HG03039 (cell line): ENCODE results near the gene NUB1.

ENCODE experiments used
- ATAC-seq: cut with Tn5 transposase; IDR thresholded peaks from one replicate; pipeline ENCODE4 v1.9.1; 2021; ENCODE audit warnings: mild to moderate bottlenecking, moderate library complexity; ENCODE audit not compliant: unreplicated experiment

Gene NUB1

DNA sequence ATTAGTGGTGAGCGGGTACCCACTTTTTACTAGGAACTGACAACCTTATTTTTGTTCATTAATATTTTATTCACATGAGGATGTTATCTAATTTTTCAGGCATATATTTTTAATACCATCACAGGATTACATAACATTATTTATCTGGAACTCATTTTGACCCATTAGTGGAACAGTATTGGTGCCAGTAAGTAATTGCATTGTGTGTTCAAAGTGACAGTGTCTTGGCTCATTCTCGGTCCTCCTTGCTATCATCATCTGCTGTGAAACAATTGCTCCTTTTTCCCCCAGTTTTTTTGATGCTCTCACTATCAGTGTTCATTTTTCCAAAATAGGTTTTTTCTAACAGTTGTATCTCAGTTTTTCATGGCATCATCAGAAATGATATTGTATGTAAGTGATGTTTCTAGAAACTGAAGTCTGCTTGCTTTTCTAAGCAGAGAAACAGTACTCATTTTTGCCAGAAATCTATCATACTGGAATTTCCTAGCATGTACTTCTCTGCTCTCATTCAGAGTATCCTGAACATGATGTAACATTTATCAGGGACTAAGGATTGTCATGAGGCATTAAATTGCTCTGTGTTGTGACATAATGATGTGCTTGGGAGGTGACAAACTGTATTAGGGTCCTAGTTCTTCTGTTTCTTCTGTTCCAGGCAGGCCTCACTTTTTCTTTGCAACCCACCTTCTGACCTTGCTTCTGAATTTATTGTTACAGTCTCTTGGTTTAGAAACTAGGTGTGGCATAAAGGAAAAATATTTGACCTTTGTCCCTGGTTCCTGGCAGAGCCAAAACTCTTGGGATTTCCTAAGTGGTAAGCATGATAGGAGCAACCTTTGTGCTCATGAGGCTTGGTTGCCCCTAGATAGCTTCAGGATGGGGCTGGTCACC, 4.2 kb downstream of the NUB1 start:
- ATAC-seq, result no peak

DNA sequence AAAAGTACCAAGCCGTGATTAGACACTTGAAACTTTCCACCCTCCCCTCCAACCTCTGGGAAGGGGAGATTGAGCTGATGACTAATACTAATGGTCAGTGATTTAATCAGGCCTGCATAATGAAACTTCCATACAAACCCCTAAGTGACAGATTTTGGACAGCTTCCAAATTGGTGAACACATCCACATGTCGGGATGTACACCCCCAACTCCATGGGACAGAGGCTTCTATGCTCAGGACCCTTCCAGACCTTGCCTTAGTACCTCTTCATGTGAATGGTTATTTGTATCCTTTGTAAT, 4.8 kb downstream of the NUB1 start:
- no peak for ATAC-seq

DNA sequence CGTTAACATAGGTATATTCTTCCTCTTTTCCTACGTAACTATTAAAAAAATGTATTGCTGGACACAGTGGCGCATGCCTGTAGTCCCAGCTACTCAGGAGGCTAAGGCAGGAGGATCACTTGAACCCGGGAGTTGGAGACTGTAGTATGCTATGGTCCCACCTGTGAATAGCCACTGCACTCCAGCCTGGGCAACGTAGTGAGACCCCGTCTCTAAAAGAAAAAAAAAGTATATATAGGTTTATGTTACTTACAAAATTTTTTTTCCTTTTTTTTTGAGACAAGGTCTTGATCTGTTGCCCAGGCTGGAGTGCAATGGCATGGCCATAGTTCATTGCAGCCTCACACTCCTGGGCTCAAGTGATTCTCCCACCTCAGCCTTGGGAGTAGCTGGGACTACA, 5.6 kb downstream of the NUB1 start:
- no peak for ATAC-seq

DNA sequence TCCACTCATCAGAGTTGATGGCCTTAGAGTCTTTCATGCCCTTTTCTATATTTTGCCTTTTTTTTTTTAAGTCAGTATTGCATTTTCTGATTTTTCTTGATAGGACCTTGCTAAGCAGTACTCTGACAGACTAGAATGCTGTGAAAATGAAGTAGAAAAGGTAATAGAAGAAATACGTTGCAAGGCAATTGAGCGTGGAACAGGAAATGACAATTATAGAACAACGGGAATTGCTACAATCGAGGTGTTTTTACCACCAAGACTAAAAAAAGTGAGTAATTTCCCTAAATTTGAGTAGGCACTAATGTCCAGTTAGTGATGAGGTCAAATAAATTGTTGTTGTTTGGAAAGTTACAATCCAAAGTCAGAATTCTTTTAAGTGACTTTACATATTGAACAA, 7.4 kb downstream of the NUB1 start:
- ATAC-seq, result no peak

DNA sequence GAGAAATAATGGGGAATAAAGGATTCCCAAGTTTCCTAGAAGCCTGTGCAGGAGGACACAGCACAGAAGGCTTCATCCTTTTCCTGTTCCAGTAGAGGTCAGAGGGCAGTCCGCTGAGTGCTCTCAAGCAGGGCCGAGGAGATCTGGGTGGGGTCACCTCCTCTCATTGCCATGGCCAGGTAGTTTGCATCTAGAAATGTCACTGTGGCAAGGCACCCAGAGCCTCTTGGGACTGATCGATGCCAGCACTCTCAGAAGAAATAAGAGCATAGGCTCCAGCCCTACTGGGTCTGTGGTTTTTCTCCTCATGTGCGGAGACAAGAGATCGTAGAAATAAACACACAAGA, 7.9 kb downstream of the NUB1 start:
- peak; percentile 34 for ATAC-seq

DNA sequence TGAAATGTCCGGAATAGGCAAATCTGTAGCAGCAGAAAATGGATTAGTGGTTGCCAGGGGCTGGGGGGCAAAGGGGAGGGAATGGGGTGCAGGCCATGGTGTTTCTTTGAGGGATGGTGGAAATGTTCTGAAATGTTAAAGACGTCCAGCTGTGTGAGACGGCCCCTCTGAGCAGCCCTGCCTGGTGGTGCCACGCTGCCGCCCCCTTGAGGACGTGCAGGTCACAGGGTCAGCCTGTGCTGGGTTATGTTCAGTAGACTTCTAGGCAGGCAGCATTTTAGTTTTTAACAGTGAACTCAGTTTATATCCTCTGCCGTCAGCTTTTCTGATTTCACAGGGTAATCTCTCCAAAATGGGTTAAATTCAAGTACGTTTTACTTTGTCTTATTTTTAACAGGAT, 9.4 kb downstream of the NUB1 start:
- ATAC-seq, result no peak

DNA sequence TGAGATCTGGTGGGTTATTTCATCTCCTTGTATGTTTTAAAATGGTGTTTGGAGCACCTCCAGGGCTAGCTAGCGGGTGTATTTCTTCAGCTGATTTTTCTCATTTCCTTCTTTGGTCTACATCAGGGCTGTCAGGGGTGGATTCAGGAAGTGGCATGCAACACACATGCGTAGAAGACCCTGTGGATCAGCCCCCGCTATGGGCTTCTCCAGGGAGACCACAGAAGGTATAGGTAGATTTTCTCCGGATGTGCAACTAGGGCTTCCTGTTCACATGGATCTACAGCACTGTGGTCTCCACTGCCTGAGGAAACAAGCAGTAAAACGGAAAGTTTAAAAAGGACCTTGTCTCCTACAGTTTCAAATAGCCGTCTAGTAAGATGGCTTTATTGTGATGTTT, 10.4 kb downstream of the NUB1 start:
- ATAC-seq, result no peak

DNA sequence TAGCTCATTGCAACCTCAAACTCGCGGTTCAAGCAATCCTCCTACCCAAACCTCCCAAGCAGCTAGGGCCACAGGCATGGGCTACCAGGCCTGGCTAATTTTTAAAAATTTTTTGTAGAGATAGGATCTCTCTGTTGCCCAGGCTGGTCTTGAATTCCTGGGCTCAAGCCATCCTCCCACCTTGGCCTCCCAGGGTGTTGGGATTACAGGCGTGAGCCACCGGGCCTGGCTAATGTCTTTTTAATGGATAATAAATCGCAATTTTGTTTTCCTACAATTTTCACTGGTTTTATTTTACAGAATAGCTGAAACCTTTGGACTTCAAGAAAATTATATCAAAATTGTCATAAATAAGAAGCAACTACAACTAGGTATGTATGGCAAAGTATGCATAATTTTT, 10.9 kb downstream of the NUB1 start:
- no peak for ATAC-seq

DNA sequence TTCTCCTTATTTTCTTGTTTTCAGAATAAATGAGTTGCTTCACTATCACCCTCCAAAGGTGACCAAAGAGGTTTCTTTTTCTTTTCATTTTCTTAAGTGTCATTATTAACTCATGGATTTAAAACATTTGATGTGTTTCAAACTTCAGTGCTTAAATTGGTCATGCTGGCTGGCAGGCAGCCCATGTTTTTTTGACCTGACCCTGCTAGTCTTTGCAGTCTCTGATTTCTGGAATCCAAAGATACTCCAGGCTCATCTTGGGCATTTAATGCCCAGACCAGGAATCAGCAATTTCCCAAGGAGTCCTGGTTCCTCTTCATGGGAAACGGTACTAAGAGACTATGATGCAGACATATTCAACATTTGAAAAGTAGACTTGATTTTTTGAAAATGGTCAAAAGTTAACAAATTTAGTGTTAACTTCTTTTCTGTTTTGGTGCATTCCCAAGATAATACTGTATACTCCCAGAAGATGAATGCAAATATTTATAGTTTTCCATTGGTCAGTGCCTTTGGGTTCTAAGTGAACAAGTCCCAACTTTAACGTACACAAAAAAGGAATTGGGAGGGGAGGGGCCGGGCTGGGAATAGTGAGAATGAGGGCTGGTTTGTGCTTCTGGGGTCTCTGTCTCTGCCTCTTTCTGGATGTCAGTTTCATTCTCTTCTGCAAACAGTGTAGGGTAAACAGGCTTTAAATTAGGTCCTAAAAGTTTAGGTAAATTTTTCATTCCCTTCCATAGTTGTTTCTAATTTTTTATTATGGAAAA, 19.8 kb downstream of the NUB1 start:
- no peak for ATAC-seq

DNA sequence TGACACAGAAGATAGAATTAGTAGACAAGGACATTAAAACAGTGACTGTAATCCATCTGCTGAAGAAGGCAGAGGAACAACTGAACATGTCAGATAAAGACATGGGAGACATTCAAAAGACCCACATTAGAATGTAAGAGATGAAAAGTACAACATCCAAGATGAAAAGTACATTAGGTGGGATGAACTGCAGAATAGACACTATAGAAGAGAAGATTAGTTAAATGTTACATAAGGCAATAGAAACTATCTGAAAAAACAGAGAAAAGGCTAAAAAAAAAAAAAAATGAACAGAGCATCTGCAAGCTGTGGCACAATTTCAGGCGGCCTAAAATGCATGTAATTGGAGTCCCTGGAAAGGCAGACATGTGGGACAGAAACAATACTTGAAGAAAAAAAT, 21.6 kb downstream of the NUB1 start:
- ATAC-seq, result no peak

DNA sequence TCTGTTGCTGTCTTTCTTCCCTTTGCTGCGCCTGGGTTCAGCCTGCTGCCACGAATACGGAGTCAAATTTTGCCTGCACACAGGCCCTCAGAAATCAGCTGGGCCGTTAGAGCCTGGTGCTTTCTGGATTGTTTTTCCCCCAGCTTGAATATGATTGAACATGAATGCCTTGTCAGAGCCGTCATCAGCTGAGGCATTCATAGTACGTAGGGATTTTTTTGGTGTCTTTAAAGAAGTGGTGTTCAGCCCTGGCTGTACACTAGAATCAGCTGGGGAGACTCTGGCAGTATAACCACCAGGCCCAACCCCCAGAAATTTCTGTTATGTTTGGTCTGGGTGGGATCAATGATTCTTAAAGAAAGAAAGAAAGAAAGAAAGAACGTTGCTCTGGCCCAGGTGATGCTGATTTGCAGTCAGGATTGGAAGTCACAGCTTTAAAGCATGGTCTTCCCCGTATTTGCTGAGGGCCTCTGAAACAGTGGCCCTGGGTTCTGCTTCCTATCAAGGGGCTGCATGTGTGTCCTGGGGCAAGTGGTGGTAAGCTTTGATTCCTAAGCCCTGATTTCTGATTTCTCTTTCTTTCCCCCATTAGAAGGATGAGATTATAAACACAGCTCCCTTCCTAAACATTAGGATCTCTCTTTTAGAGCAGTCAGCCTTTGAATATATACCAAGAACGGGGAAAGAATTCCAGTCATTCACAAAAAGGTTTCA, 24.7 kb downstream of the NUB1 start:
- ATAC-seq, result no peak

DNA sequence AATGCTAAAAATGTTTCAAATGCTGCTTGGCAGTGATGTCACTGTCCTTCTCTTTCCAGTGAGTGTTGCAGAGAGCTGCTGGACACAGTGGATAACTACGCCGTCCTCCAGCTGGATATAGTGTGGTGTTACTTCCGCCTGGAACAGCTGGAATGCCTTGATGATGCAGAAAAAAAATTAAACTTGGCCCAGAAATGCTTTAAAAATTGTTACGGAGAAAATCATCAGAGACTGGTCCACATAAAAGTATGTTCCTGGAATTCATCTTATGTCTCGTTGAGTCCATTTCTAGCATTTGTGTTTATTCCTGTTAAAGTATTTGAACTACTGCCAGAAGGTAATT, 25.2 kb downstream of the NUB1 start:
- ATAC-seq, result no peak

DNA sequence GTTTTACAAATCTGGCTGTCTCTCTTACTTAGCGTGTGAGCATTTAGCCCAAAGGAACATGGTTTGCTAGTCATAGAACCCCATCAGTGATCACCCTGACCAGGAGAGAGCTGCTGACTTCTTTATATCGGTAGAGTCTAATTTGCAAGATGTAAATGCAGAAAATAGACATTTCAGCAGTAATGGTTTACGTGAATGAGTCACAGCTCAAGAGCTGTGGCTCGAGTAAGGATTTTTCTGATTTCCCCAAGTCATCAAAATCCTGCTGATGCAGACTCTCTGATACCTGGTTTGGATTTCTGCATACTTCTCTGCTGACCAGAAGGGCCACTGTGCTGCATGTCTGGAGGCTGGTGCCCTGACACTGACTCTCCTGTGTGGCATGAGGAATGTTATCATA, 25.7 kb downstream of the NUB1 start:
- ATAC-seq, result no peak

DNA sequence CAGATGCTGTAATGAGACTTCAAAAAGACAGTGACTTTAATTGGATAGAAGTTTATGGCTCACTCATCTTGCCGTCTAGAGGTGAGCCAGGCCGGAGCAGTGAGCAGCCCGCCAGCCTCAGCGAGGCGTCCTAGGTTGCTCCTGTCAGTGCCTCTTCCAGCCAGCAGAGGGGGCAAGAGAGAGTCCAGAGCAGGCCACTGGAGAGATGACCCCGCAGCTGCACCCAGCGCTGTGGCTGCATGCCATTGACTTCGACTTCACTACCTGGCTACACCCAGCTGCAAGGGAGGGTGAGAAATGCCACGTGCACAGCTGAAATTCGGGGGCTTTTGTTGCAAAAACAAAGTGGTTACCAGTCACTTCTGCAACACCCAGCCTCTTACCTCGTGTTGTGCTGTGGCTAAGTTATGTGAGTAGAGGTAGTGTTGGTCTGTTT, 26.5 kb downstream of the NUB1 start:
- ATAC-seq, result peak; percentile 95

DNA sequence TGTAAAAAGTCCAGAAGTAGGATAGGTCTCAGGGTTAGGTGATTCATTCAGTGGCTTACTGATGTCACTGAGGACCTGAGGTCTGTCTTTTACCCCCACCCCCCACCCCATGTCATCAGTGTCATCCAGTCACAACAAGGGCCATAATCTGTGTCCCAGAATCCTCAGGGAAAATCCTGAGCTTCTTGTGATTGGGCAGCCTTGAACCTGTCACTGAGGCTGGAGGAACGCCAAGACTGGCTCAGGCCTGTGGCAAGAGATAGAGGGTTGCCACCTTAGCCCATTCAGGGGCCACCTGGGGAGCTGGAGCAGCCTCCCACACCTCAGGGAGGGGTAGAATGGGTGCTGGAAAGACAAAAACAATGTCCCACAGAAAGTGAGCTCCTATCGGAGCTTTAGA, 29.7 kb downstream of the NUB1 start:
- ATAC-seq, result no peak

DNA sequence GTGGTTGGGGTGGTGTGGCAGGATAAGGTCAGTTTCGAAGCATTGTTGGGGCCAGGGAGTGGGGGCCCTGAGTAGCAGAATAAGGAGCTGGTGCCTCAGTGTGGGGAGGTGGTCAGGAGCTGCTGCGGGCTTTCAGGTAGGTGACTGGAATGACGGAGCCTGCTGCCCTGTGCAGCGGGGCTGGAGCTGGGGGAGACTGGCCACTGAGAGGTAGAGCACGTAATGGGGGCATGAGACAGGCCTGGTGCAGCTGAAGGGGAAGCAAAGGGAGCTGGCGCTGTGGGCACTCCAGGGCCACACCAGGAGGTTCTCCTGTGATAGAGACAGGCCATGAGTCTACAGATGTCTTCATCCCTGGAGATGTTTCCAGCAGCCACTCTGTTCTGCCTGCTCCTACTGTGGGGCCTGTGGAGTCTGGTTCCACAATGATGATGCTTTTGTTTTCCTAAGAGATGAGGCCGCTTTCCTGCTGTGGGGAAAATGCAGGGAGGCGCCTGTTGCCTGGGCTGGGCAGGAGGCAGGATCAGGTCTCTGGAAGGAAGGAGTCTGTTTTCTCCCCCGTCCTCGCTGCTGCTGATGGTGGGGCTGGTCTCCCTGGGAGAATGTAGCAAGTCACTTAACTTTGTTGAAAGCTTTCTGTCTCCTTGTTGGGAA, 31.1 kb downstream of the NUB1 start:
- no peak for ATAC-seq

DNA sequence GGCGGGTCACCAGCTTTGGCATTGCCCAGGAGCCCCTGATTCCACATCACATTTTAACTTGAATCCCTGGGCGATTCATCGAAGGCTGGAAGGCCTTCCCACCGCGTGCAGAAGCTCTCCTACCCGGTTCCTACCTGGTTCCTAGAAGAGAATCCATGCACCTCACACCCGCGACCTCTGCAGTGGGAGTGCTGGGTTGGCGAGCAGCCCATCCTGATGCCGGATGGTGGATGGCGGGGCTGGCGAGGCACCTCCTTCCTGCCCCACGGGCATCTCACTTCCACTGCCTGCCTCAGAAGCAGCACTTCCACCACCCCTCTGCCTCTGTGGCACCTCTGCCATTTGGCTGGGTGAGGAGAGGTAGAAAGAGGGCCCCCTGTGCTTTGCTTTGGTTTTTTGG, 32.0 kb downstream of the NUB1 start:
- no peak for ATAC-seq

DNA sequence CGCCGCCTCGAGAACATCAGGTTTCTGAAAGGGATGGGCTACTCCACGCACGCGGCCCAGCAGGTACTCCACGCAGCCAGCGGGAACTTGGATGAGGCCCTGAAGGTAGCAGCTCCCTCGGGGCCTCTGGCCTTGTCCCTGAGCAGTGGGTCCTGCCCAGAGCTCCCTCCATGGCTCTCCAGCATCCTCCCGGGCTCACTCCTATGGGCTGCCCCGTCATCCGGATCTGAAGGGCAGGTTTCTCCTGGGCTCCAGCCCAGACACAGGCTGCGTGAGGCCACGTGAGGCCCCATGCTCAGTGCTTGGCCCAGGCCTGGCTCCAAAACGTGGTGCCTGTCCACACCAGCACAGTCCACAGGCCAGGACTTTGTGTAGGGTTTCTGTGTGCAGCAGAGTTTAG, 32.5 kb downstream of the NUB1 start:
- no peak for ATAC-seq

DNA sequence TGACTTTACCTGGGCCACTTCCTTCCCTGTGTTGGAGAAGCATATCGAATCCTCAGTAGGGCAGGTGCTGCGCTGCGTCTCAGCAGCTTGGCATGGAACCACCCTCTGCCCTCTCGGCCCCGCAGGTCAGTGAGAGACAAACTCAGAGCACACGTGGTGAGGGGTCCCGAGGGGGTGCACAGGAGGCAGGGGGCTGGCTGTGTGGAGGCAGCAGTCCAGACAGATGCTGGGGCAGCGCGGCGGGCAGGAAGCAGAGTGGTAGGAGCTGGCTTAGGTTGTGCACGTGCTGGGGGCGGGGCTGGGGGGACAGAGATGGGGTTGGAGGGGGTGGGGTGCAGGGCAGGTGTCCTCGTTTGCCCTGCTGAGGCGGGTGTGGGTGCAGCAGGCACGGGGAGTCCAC, 33.1 kb downstream of the NUB1 start:
- ATAC-seq, result no peak

DNA sequence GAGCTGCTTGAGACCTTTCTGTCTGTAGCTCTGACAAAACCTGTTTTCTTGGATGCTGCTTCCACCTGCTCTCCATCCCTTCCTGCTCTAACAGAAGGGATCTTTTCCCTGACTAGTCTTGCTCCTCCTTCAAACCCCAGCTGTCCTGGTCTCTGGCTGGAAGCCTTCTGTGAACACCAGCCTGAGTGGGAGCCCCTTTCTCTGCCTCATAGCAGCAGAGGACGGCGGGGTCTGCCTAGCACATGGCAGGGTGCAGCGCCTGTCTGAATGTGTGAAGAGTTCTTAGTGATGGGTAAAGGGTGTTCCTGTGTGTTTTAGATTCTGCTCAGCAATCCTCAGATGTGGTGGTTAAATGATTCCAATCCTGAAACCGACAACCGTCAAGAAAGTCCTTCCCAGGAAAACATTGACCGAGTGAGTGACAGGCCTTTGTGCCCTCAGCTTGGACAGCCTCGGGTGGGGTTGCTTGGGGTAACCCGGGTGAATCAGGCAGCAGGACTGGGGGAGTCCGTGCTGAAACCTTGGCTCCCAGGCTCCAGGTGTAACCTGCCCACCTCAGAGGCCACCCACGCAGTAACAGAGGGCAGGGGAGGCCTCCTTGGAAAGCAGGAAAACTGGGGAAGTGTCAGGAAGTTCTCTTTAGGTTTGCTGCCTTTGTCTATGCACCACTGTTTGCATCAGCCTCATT, 34.1 kb downstream of the NUB1 start:
- ATAC-seq, result no peak
